NCI-H1694 (cell line): ENCODE results near the gene POLN.

Source experiments
- DNase-seq: peaks from one replicate; lab custom pipeline; 2025; lab: John Stamatoyannopoulos, UW

The POLN gene

GRCh38 chr4:2116687-2117400, 125.1 kb downstream of the POLN start:
- DNase-seq: no peak

DNA sequence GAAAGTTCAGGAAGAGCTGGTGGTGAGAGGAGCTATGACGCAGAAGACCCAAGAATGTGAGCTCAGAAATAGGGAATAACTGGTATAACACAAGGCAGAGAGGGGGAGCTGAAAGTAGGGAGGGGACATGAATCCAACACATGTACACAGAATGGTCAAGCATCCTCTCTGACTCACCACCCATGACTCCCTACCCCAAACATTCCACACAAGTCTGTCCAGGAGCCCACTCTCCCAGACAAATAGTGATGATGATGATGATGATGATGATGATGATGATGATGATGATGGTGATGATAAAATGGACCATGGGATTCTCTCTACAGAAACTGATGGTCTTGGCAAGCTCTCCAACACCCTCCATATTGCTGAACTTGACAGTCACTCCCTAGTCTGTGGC, 136.4 kb downstream of the POLN start:
- no peak for DNase-seq

GRCh38 chr4:2104556-2105345, 137.2 kb downstream of the POLN start:
- no peak for DNase-seq

- DNase-seq: no peak
These were observed 137.9 kb downstream of the POLN start for GRCh38 chr4:2103843-2104547.

- DNase-seq: no peak
These were observed 138.6 kb downstream of the POLN start for GRCh38 chr4:2103127-2103842.

GRCh38 chr4:2102045-2102883, 139.7 kb downstream of the POLN start:
- no peak for DNase-seq

- DNase-seq: no peak
These were observed 140.4 kb downstream of the POLN start for GRCh38 chr4:2101346-2102044.

DNA sequence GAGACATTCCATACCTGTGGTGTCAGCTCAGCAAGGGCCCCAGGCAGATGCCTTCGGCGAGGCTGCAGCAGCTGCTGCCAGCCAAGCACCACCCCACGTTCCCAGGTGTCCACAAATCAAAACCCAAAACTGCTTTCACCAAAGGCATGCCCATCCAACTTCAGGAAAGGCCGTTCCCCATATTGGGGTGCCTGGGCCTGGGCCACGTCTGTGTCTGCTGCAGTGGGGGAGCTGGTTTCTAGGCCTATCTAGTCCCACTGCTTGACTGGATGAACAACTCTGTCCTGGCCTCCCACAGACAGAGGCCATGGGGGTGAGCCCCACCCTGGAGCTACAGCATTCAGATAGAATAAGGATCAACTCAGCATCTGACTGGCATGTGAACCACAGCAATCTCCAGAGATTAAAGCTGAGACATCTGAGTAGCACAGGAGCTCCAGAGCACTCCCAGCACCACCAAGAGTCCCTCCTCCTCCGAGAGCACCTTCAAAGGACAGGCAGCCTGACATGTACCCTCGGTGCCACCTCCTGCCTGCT, 145.8 kb downstream of the POLN start:
- DNase-seq: no peak

DNA sequence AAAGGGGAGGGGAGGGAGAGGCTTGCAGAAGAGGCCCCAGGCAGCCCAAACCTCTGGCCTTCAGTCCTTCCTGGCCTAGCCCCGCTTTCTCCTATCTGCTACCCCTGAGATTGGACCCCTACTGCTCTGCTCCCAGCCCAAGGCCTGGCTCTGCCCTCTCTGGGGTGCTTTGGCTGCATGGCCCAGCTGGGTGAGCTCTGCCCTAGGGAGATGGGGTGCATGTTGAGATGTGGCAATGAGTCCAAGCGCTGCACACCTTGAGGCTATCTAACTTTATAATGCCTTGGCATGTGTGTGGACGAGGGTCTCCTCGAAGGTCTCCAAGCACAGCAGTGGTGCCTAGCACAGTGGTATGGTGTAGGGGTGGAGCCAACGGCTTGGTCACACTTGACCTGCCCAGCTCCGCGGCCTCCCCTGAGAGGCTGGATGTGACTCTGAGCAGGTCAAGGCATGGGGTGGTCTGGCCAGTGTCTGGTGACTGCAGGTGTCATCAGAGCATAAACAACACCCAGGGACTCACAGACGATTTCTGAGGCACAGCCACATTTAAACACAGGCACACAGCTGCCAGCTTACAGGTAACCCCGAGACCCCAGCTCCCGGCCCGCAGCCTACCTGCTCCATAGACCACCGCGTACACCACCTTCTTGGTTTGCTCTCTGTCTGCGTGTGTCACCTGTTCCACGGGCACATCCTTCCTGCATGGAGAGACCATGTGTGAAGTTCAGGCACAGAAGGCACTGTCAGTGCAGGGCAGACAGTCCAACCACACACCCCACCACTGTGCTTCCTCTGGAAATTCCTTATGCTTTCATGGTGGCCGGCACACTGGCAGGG, 146.5 kb downstream of the POLN start:
- no peak for DNase-seq

- no peak for DNase-seq
These were observed 147.4 kb downstream of the POLN start for GRCh38 chr4:2094545-2094944.

GRCh38 chr4:2093265-2093664, 148.7 kb downstream of the POLN start:
- no peak for DNase-seq

DNA sequence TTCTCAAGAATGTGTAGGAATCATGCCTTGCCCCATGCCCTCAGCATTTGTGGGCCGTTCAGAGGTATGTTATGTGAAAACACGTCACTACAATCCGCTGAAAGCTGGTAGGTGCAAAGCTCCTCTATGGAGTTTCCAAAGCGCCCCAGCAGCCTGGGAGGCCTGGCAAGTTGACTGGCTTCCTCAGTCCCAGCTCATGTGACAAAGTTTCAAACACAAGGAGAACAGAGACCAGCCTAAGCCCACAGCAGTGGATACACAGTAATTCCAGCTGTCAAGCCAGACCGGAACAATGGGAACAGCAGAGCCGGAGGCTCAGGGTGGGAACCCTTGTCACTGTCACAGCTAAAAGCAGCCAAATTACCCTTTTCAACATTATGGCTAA, 149.3 kb downstream of the POLN start:
- DNase-seq: no peak

DNA sequence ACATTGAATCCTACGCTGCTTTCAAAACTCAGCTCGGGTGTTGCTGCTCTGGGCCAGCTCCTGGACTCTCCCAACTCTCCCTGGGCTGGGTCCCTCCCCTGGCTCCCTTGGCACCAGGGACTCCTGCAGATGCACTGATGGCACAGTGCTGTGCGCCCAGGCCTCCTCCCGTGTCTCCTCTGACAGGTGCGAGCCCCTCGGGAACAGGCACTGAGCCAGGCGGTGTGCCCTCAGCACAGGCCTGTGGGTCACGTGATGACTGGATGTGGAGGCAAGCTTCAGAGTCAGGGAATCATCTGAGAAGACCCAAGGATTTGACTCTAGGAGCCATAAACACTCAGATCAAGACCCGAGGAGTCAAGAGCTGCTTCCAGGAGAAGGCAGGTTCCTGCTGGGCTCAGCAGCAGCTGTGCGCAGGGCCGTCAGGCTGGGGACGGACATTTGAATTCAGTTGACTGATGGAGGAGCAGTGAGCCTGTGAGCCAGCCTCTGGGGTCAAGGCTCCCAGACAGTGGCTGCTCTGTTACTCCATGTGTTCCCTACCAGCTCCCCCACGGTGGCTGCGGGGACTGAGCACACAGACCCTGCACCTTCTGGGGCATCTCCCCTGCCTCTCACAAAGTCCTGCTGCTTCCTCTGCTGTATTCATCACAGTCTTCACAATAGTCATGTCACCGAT, 149.8 kb downstream of the POLN start:
- DNase-seq: no peak

GRCh38 chr4:2090642-2091041, 151.3 kb downstream of the POLN start:
- no peak for DNase-seq

- no peak for DNase-seq
These were observed 152.7 kb downstream of the POLN start for GRCh38 chr4:2089222-2089621.

- no peak for DNase-seq
These were observed 154.8 kb downstream of the POLN start for GRCh38 chr4:2087170-2087569.

DNA sequence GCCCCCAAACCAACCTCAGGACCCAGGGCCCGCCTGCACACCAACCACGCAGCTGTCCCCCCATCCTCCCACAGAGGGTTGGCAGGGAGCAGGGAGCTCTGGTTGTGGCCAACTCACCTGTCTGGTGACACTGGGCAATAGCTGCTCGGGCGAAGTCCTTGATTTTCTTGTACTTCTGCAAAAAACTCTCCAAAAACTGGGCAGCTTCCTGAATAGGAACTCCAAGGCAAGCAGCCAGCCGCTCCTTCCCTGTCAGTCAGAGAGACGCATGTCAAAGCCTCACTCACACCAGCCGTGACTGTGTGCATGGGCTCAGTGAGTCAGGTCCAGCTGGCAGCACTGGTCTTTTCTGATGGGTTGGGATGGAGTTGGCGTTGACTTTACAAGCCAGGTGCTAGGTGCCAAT, 156.4 kb downstream of the POLN start:
- no peak for DNase-seq

GRCh38 chr4:2084316-2084715, 157.6 kb downstream of the POLN start:
- no peak for DNase-seq

DNA sequence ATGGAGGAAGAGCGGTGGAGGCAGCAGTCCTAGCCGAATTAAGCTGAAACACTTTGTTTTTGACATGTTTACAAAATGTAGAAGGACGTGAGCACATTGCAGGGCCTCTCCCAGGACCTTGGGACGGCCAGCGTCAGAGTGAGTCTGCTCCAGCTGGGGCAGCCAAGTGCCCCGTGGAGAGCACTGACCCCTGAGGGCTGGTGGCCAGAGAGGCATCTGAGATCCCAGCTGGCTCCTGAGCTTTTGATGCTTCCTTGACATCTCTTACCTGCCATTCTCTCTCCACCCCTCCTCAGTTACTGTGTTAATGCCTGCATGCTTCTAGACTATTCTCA, 158.1 kb downstream of the POLN start:
- DNase-seq: no peak
